Epithelial cell of esophagus (primary cell): Measurements from ENCODE around the gene KCNG2.

Experiments used
- DNase-seq: peaks from one replicate; pipeline ENCODE4 v3.0.0; 2010; ENCODE audit warnings: low read depth
- H3K4me3 ChIP-seq: 2 replicates; pipeline ENCODE4 v1.5.1; 2011; ENCODE audit warnings: mild to moderate bottlenecking, low read length, control low read depth
- TF ChIP-seq, protein P1 (sequence below): IDR thresholded peaks from 2 replicates; pipeline ENCODE4 v1.5.1; 2011; ENCODE audit warnings: low read depth, mild to moderate bottlenecking, low read length, control low read depth, inconsistent platforms; ENCODE audit not compliant: insufficient read depth; ENCODE audit errors: missing control alignments

Gene KCNG2

DNA sequence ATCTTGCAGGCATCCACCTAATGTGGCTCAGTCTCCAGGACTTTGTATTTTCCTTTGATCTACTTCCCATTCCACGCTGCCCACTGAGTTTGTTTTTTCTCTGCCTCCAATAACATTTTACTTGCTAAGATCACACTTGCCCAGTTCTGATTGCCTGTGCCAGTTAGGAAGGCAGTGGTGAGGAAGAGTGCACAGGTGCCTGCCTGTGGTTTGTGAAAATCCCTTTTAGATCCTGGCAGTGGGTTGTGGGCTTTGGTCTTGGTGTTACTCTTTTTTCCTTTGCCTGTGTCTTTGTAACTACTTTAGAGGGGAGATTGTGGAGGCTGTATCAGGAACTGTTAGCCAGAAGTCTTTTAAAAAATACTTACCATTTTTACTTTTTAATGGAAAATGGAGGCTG lies 36.9 kb upstream of the KCNG2 start:
- H3K4me3 ChIP-seq = no peak overlapping the region
- no peak for DNase-seq
- TF ChIP-seq, protein P1, sequence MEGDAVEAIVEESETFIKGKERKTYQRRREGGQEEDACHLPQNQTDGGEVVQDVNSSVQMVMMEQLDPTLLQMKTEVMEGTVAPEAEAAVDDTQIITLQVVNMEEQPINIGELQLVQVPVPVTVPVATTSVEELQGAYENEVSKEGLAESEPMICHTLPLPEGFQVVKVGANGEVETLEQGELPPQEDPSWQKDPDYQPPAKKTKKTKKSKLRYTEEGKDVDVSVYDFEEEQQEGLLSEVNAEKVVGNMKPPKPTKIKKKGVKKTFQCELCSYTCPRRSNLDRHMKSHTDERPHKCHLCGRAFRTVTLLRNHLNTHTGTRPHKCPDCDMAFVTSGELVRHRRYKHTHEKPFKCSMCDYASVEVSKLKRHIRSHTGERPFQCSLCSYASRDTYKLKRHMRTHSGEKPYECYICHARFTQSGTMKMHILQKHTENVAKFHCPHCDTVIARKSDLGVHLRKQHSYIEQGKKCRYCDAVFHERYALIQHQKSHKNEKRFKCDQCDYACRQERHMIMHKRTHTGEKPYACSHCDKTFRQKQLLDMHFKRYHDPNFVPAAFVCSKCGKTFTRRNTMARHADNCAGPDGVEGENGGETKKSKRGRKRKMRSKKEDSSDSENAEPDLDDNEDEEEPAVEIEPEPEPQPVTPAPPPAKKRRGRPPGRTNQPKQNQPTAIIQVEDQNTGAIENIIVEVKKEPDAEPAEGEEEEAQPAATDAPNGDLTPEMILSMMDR = no peak

DNA sequence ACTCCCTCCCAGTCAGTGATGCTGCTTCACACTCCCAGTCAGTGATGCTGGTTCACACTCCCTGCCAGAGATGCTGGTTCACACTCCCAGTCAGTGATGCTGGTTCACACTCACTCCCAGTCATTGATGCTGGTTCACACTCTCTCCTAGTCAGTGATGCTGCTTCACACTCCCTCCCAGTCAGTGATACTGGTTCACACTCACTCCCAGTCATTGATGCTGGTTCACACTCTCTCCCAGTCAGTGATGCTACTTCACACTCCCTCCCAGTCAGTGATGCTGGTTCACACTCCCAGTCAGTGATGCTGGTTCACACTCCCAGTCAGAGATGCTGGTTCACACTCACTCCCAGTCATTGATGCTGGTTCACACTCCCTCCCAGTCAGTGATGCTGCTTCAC lies 34.3 kb upstream of the KCNG2 start:
- H3K4me3 ChIP-seq = no peak overlapping the region
- no peak for DNase-seq
- TF ChIP-seq, protein P1 = no peak

DNA sequence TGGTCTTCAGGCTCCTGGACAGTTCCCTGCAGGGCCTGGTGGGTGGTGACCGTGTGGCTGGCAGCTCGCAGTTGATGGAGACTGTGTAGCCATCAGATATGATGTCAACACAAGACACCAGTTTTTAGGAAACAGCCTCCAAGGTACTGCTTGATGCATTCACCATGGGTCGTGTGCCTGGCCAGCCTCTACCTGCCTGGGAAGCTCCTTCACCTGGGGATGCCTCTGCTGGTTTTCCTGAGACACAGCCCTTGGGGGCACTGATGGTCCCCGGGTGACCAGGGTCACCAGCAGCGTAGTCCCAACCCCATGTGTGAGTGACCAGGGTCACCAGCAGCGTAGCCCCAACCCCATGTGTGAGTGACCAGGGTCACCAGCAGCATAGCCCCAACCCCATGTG lies 33.6 kb upstream of the KCNG2 start:
- no peak for DNase-seq
- TF ChIP-seq, protein P1 = no peak

DNA sequence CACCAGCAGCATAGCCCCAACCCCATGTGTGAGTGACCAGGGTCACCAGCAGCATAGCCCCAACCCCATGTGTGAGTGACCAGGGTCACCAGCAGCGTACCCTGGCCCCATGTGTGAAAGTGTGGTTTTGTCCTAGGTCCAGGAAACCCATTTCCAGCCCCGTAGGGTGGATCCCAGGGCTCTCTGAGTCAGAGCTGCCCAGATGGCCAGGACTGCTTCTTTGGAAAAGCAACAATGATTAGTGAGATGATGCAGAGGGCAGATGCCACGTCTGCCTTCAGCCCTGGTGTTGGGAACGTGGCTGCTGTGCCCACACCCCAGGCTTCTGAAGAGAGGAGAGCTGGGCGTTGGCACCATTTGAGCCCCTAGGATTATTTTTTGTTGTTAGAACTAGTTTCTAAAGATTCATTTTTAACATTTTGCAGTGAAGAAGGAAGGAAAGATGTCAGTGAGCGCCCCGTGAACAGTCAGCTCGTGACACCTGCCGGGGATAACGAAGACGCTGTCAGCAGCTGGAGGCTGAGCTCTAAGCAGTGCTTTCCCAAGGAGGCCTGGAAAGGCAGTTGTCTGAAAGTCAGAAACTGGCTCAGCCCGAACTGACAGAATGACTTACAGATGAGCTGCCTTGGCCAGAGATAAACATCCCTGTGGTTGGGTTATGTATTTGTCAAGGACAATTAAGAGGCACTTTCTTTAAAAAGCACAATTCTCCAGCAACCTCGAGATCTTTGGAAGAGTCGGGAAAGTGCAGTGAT lies 32.1 kb upstream of the KCNG2 start:
- no peak for DNase-seq
- TF ChIP-seq, protein P1 = no peak
- H3K4me3 ChIP-seq = no peak overlapping the region

More for the DNA sequence above, 33.6 kb upstream of the KCNG2 start:
- no peak overlapping the region for H3K4me3 ChIP-seq

DNA sequence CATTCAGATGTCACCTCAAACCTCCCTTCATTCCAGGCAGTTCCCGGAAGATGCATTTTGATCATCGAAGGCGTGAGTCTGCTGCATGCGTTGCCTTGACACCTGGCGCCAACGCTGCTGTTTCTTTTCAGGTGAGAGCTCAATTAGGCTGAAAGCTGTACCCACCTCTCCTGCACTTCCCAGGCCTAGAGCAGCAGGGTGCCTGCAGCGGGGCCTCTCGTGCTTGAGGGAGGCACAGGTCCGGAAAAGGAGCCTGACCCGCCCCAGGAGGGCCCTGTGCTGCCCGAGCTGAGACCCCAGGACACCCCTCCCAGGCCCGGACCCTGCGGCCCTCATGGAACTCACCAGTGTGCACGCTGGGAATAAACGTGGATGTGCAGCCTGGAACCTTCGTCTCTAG lies 31.4 kb upstream of the KCNG2 start:
- no peak for DNase-seq
- no peak overlapping the region for H3K4me3 ChIP-seq
- TF ChIP-seq, protein P1 = no peak

DNA sequence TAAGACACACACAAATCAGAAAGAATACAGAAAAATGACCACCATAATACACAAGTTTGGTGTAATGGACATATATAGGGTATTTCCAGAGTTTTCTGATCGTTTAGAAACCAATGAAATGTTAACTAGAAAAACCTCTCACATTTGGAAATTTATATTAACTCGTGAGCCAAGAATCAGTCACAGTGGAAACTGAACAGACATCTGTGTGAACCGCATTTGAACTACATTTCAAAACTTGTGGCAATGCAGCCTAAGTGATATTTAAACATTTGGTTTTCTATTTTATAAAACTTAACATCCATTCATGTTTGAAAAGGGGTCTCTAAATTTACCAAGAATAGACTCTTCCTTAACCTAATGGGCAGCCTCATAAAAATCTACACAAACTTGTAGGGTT lies 29.0 kb upstream of the KCNG2 start:
- H3K4me3 ChIP-seq = no peak overlapping the region
- no peak for DNase-seq
- TF ChIP-seq, protein P1 = no peak
